Loucy (cell line): Measurements from ENCODE around the gene PSMA6.

ENCODE experiments used
- CTCF ChIP-seq: fragments of 200-600 bp; sonication (generic); conservative IDR thresholded peaks from 2 replicates; pipeline ENCODE4 v1.5.1; 2014; ENCODE audit warnings: mild to moderate bottlenecking, antibody characterized with exemption, low read length
- EZH2phosphoT487 ChIP-seq: fragments of 200-600 bp; IDR thresholded peaks from 2 replicates; pipeline ENCODE4 v1.6.1; 2018; ENCODE audit warnings: antibody characterized with exemption, mild to moderate bottlenecking, moderate library complexity, borderline replicate concordance

GRCh38 chr14:35245051-35245450 lies 47.1 kb upstream of the PSMA6 start:
- no peak for TF ChIP-seq CTCF
- TF ChIP-seq EZH2phosphoT487 = no peak
